Tibial artery (tissue), 4 donors: ENCODE data around the gene FNDC3B.

Experiments used
- DNase-seq, 2 donors: peaks; one replicate each; pipeline ENCODE4 v3.0.0-alpha.2; 2019
- H3K27ac ChIP-seq, 2 donors: fragments of 200-600 bp; sonication (generic) in 1 of 2; 1 replicate in 1 of 2; 2 replicates in 1 of 2; pipeline ENCODE4 v1.5.1; 2018 to 2019; ENCODE audit warnings: mild to moderate bottlenecking in 1 of 2
- H3K27me3 ChIP-seq, 2 donors: fragments of 200-600 bp; sonication (generic) in 1 of 2; one replicate each; pipeline versions ENCODE4 v1.5.1 to v1.6.0; 2016 to 2019
- H3K36me3 ChIP-seq, 3 donors: fragments of 200-600 bp; sonication (generic) in 2 of 3; one replicate each; pipeline ENCODE4 v1.5.1; 2016 to 2019; ENCODE audit warnings: mild to moderate bottlenecking in 2 of 3
- H3K4me1 ChIP-seq, 4 donors: fragments of 200-600 bp; sonication (generic) in 2 of 4; 1 replicate in 3 of 4; 2 replicates in 1 of 4; pipeline ENCODE4 v1.5.1; 2016 to 2019
- H3K4me3 ChIP-seq, 2 donors: fragments of 200-600 bp; sonication (generic) in 1 of 2; 1 replicate in 1 of 2; 2 replicates in 1 of 2; pipeline ENCODE4 v1.5.1; 2018 to 2019; ENCODE audit warnings: mild to moderate bottlenecking in 2 of 2
- H3K9me3 ChIP-seq, 3 donors: fragments of 200-600 bp; sonication (generic) in 1 of 3; one replicate each; pipeline ENCODE4 v1.5.1; 2016 to 2019
- CTCF ChIP-seq, 2 experiments: fragments of 200-600 bp in 1 of 2; fragments of 450-650 bp in 1 of 2; IDR thresholded peaks; one replicate each; pipeline ENCODE4 v1.5.1; 2017 to 2019; ENCODE audit warnings: antibody characterized with exemption in 2 of 2, mild to moderate bottlenecking in 1 of 2, moderate library complexity in 1 of 2
- intact Hi-C: fragments of 100-400 bp; cut with DNase I; formaldehyde crosslinking; loops from one replicate; pipeline ENCODE4 v1.15.0; 2023; ENCODE audit warnings: low total_unique reads

The FNDC3B gene

GRCh38 chr3:172135185-172135584, 95.8 kb downstream of the FNDC3B start:
- H3K36me3 ChIP-seq: no peaks in the 10 kb centered on the region
- peak overlapping the region in 1 of 2 donors; percentile 69 for H3K27ac ChIP-seq
- no peak overlapping the region for H3K4me3 ChIP-seq
- no peaks in the 10 kb centered on the region for H3K27me3 ChIP-seq
- intact Hi-C loops: no loop called here
- no peak for DNase-seq
- peaks cover 0 to 61% (median 45%) of the 10 kb centered on the region in 4 donors for H3K4me1 ChIP-seq
- H3K9me3 ChIP-seq: no peaks in the 10 kb centered on the region
- no peak for TF ChIP-seq CTCF (IDR thresholded peaks at IDR 0.05)

GRCh38 chr3:172135820-172136219, 96.4 kb downstream of the FNDC3B start:
- peak overlapping the region in 1 of 2 donors; percentile 69 for H3K27ac ChIP-seq
- no peak for DNase-seq

GRCh38 chr3:172136330-172136729, 97.0 kb downstream of the FNDC3B start:
- intact Hi-C loops: no loop called here
- no peak overlapping the region for H3K4me3 ChIP-seq
- no peaks in the 10 kb centered on the region for H3K36me3 ChIP-seq
- no peak for DNase-seq
- peaks cover 0 to 65% (median 55%) of the 10 kb centered on the region in 4 donors for H3K4me1 ChIP-seq
- H3K27ac ChIP-seq: peak overlapping the region in 1 of 2 donors; percentile 69
- no peaks in the 10 kb centered on the region for H3K27me3 ChIP-seq
- no peaks in the 10 kb centered on the region for H3K9me3 ChIP-seq
- TF ChIP-seq CTCF (IDR thresholded peaks at IDR 0.05): no peak

More at GRCh38 chr3:172135820-172136219, 96.4 kb downstream of the FNDC3B start:
- no peak for TF ChIP-seq CTCF (IDR thresholded peaks at IDR 0.05)
- Histone ChIP-seq H3K36me3 (no peaks in the 10 kb centered on the region), H3K4me1 (peaks cover 0 to 61% (median 50%) of the 10 kb centered on the region in 4 donors), H3K4me3 (no peak overlapping the region), H3K9me3 (no peaks in the 10 kb centered on the region), H3K27me3 (no peaks in the 10 kb centered on the region)
- intact Hi-C loops: no loop called here

GRCh38 chr3:172137287-172138192, 98.2 kb downstream of the FNDC3B start:
- no peak for DNase-seq
- Histone ChIP-seq H3K36me3 (no peaks in the 10 kb centered on the region), H3K9me3 (no peaks in the 10 kb centered on the region), H3K27ac (peak overlapping the region; percentile 67 to 69), H3K4me1 (peaks cover 0 to 77% (median 65%) of the 10 kb centered on the region in 4 donors), H3K27me3 (no peaks in the 10 kb centered on the region), H3K4me3 (no peak overlapping the region)
- intact Hi-C loops: no loop called here
- TF ChIP-seq CTCF (IDR thresholded peaks at IDR 0.05): no peak

- Histone ChIP-seq H3K27ac (peak overlapping the region; percentile 67 to 69), H3K4me3 (no peak overlapping the region)
- TF ChIP-seq CTCF (IDR thresholded peaks at IDR 0.05): no peak
These were observed 98.8 kb downstream of the FNDC3B start for GRCh38 chr3:172138193-172138537.

More at GRCh38 chr3:172138193-172138537, 98.8 kb downstream of the FNDC3B start:
- no peak for DNase-seq
- H3K27me3 ChIP-seq: no peaks in the 10 kb centered on the region
- no peaks in the 10 kb centered on the region for H3K9me3 ChIP-seq
- intact Hi-C loops: no loop called here
- H3K36me3 ChIP-seq: no peaks in the 10 kb centered on the region
- H3K4me1 ChIP-seq: peaks cover 0 to 77% (median 68%) of the 10 kb centered on the region in 4 donors
